ENCODE measurements around the gene RIC1. TPM values are rescaled to one million over a fixed set of nuclear protein-coding genes. Genes with fewer than 3 reads are reported as not detected.
A peak's percentile ranks its signal among the peaks of the same experiment; 100 is the strongest.

Gene RIC1
- polyA plus RNA-seq, 1 of the 3 experiments (the other 2 are of a cell fraction) = 21.9 TPM

DNA sequence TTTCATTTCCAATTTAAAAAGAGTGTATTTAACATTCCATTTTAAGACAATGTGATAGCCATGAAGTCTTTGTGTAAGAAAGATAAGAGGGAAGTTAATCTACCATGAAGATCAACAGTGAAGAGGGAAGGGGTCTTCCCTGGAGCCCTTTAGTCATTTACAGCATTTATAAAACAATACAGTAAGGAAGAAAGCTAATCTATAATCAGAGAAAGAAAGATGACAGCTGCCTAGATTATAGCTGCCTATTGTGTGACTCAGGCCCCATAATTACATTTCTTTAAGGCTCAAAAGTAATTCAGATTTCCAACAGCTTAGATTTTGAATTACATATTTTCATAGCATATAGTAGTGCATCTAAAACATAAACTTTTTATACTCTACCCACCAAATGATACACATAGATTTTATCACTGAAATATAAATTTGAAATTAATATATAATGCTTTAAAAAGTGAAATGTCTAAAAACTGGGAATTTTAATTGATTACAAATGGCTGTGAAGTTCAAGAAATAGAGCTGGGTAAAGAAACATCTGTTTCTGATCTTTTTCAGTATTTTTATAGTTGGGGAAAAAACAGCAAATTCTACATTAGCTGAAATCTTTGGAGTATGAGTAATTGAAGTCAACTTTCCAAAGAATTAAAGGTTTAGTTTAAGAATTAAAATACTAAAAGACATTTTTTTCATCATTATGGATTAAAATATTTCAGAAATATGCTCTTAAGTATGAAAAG is 89.6 kb downstream of the RIC1 start:
- Histone ChIP-seq H3K36me3 (replicated peaks in 1 of 2; ENCODE audit: control insufficient read depth in 1 of 2, insufficient read depth in 2 of 2, low read length in 1 of 2) (peaks cover 9 to 70% of the 10 kb centered on the region in 2 experiments), H3K79me2 (ENCODE audit: insufficient read depth) (peaks cover 39% of the 10 kb centered on the region), H3K4me1 (ENCODE audit: control insufficient read depth in 1 of 2, insufficient read depth in 2 of 2, low read depth in 1 of 2, low read length in 1 of 2) (peaks cover 6 to 13% of the 10 kb centered on the region in 2 experiments), H3K27me3 (ENCODE audit: insufficient read depth) (no peaks in the 10 kb centered on the region), H3K27ac (ENCODE audit: low read depth in 2 of 2, low read length in 1 of 2) (peak overlapping the region; percentile 85 to 89; a peak in 3 of 4 replicates), H3K9me2 (no peaks in the 10 kb centered on the region), H3F3A (replicated peaks; ENCODE audit: insufficient read depth) (peaks cover 43% of the 10 kb centered on the region), H3K4me2 (peak overlapping the region; percentile 43; the same call in 1 of the 2 replicates), H3K9ac (no peak overlapping the region; the same call in 1 of the 2 replicates), H3K9me3 (peaks cover 7% of the 10 kb centered on the region; the same call in 1 of the 2 replicates), H2AFZ (ENCODE audit: low read depth) (no peak overlapping the region), H4K20me1 (ENCODE audit: insufficient read depth) (peaks cover 10% of the 10 kb centered on the region), H3K4me3 (ENCODE audit: low read depth in 2 of 2, low read length in 1 of 2) (no peak overlapping the region)
- no peak for DNase-seq
- CTCF ChIA-PET = interaction anchor here (1.0 kb wide), 1 partner anchor 17 kb away, joined by 3 read pairs; no protein-coding TSS in a partner anchor
- POLR2A ChIA-PET = interaction anchor here (0.9 kb wide), 1 partner anchor 90 kb away, joined by 3 read pairs; the partner anchor contains the start of gene RIC1
- no peak for TF ChIP-seq SIN3A (IDR thresholded peaks at IDR 0.05; ENCODE audit: borderline replicate concordance, low read depth, low read length)
- no peak for TF ChIP-seq ELF1 (IDR thresholded peaks at IDR 0.05)
- TF ChIP-seq USF2 (IDR thresholded peaks at IDR 0.05; ENCODE audit: borderline replicate concordance, low read depth, low read length) = no peak
- 0 out of 2 replicates have a peak, but pooled peaks have one; percentile 6 for TF ChIP-seq MEF2A (IDR thresholded peaks at IDR 0.05; ENCODE audit: borderline replicate concordance, low read depth)
- TF ChIP-seq JUND (IDR thresholded peaks at IDR 0.05) = peak; percentile 50; the same call in 1 of the 2 replicates
- no peak for TF ChIP-seq REST (IDR thresholded peaks at IDR 0.05; ENCODE audit: low read depth, low read length)
- peak; percentile 57; the same call in 1 of the 2 replicates for TF ChIP-seq FOSL2 (IDR thresholded peaks at IDR 0.05; ENCODE audit: borderline replicate concordance, low read depth)
- TF ChIP-seq GABPA (IDR thresholded peaks at IDR 0.05; ENCODE audit: low read depth) = no peak; the same call in 1 of the 2 replicates
- peak; percentile 79 for TF ChIP-seq PBX3 (IDR thresholded peaks at IDR 0.05)
- TF ChIP-seq EP300 (IDR thresholded peaks at IDR 0.05; ENCODE audit: borderline replicate concordance in 1 of 2, low read depth in 1 of 2, low read length in 1 of 2) = peak in 1 of 2 experiments; percentile 75; a peak in 2 of 4 replicates
- TF ChIP-seq, protein P1, sequence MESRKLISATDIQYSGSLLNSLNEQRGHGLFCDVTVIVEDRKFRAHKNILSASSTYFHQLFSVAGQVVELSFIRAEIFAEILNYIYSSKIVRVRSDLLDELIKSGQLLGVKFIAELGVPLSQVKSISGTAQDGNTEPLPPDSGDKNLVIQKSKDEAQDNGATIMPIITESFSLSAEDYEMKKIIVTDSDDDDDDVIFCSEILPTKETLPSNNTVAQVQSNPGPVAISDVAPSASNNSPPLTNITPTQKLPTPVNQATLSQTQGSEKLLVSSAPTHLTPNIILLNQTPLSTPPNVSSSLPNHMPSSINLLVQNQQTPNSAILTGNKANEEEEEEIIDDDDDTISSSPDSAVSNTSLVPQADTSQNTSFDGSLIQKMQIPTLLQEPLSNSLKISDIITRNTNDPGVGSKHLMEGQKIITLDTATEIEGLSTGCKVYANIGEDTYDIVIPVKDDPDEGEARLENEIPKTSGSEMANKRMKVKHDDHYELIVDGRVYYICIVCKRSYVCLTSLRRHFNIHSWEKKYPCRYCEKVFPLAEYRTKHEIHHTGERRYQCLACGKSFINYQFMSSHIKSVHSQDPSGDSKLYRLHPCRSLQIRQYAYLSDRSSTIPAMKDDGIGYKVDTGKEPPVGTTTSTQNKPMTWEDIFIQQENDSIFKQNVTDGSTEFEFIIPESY (IDR thresholded peaks at IDR 0.05; ENCODE audit: borderline replicate concordance, low read depth) = no peak
- TF ChIP-seq TCF12 (IDR thresholded peaks at IDR 0.05) = peak; percentile 92
- TF ChIP-seq RCOR1 (IDR thresholded peaks at IDR 0.05; ENCODE audit: low read length) = no peak
- no peak for TF ChIP-seq YY1 (IDR thresholded peaks at IDR 0.05; ENCODE audit: low read depth)
- TF ChIP-seq MXI1 (IDR thresholded peaks at IDR 0.05; ENCODE audit: low read depth, low read length) = no peak
- TF ChIP-seq CHD2 (IDR thresholded peaks at IDR 0.05; ENCODE audit: low read length, partially characterized antibody) = no peak
- peak; percentile 64; the same call in 1 of the 2 replicates for TF ChIP-seq POLR2AphosphoS5 (IDR thresholded peaks at IDR 0.05; ENCODE audit: low read depth, low read length)
- peak; percentile 58 for TF ChIP-seq FOXM1 (IDR thresholded peaks at IDR 0.05; ENCODE audit: low read depth)
- TF ChIP-seq TAF1 (IDR thresholded peaks at IDR 0.05; ENCODE audit: borderline replicate concordance, low read depth, low read length) = no peak
- TF ChIP-seq EZH2phosphoT487 (IDR thresholded peaks at IDR 0.05; ENCODE audit: borderline replicate concordance, low read depth) = no peak
- TF ChIP-seq TEAD4 (IDR thresholded peaks at IDR 0.05; ENCODE audit: borderline replicate concordance, insufficient read depth) = peak; percentile 58
- no peak for TF ChIP-seq RFX5 (IDR thresholded peaks at IDR 0.05; ENCODE audit: low read length)
- TF ChIP-seq FOXJ3 (CRISPR knock-in tag; IDR thresholded peaks at IDR 0.05) = no peak
- TF ChIP-seq, protein P2, sequence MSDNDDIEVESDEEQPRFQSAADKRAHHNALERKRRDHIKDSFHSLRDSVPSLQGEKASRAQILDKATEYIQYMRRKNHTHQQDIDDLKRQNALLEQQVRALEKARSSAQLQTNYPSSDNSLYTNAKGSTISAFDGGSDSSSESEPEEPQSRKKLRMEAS (IDR thresholded peaks at IDR 0.05; ENCODE audit: low read depth) = no peak

Measured in SK-N-SH (cell line).